ENCODE data around the gene ARHGEF17. TPM values are rescaled to one million over a fixed set of nuclear protein-coding genes. Genes with fewer than 3 reads are reported as not detected.

Gene ARHGEF17
- total RNA-seq, 4 donors from 2014 or later = 12.0 to 44.9 (median 27.1) TPM

GRCh38 chr11:73376803-73377629 lies 68.9 kb downstream of the ARHGEF17 start:
- H3K4me1 ChIP-seq = peaks cover 0 to 27% (median 12%) of the 10 kb centered on the region in 4 donors
- no peaks in the 10 kb centered on the region for H3K36me3 ChIP-seq
- intact Hi-C loops (cut with DNase I; ENCODE audit: low total_unique reads) = no loop called here
- peak; percentile 65 for DNase-seq
- peak overlapping the region; percentile 85 to 92 (median 88) for H3K27ac ChIP-seq
- 0 to 6% methylated on average over 2 to 56 of the region's 56 CpGs for WGBS, 2 donors (ENCODE audit: low coverage in 1 of 2)
- no peaks in the 10 kb centered on the region for H3K27me3 ChIP-seq
- H3K9me3 ChIP-seq = no peaks in the 10 kb centered on the region
- in situ Hi-C loops (cut with MboI; ENCODE audit: low pct_ligation_motif_present in 1 of 4, low pct_unique_long_range_greater_than_20kb in 1 of 4, low sequenced_read_pairs in 3 of 4) = no loop called here
- TF ChIP-seq CTCF (IDR thresholded peaks at IDR 0.05) (no peak), POLR2AphosphoS5 (IDR thresholded peaks at IDR 0.05) (peak in 1 of 3 donors; percentile 14), EP300 (IDR thresholded peaks at IDR 0.05; ENCODE audit: low read depth) (no peak), POLR2A (IDR thresholded peaks at IDR 0.05) (peak; percentile 48)
- peak overlapping the region; percentile 47 to 82 (median 60) for H3K4me3 ChIP-seq

- intact Hi-C loops (cut with DNase I; ENCODE audit: low total_unique reads) = no loop called here
- DNase-seq = peak; percentile 42
- Histone ChIP-seq H3K27ac (no peak overlapping the region), H3K36me3 (no peaks in the 10 kb centered on the region), H3K27me3 (no peaks in the 10 kb centered on the region), H3K9me3 (no peaks in the 10 kb centered on the region), H3K4me1 (peaks cover 7 to 46% (median 25%) of the 10 kb centered on the region in 4 donors), H3K4me3 (no peak overlapping the region)
- in situ Hi-C loops (cut with MboI; ENCODE audit: low pct_ligation_motif_present in 1 of 4, low pct_unique_long_range_greater_than_20kb in 1 of 4, low sequenced_read_pairs in 3 of 4) = no loop called here
- 73 to 78% methylated on average over 4 to 10 of the region's 10 CpGs for WGBS, 2 donors (ENCODE audit: low coverage in 1 of 2)
- TF ChIP-seq EP300 (IDR thresholded peaks at IDR 0.05; ENCODE audit: low read depth) = no peak
- TF ChIP-seq POLR2AphosphoS5 (IDR thresholded peaks at IDR 0.05) = no peak
- no peak for TF ChIP-seq POLR2A (IDR thresholded peaks at IDR 0.05)
- TF ChIP-seq CTCF (IDR thresholded peaks at IDR 0.05) = no peak
Measured at GRCh38 chr11:73379189-73379880, 71.3 kb downstream of the ARHGEF17 start.

- Histone ChIP-seq H3K4me1 (peaks cover 7 to 46% (median 30%) of the 10 kb centered on the region in 4 donors), H3K36me3 (no peaks in the 10 kb centered on the region), H3K27me3 (no peaks in the 10 kb centered on the region), H3K4me3 (no peak overlapping the region), H3K27ac (peak overlapping the region in 1 of 4 donors; percentile 1), H3K9me3 (no peaks in the 10 kb centered on the region)
- no peak for TF ChIP-seq CTCF (IDR thresholded peaks at IDR 0.05)
- no peak for TF ChIP-seq POLR2AphosphoS5 (IDR thresholded peaks at IDR 0.05)
- TF ChIP-seq POLR2A (IDR thresholded peaks at IDR 0.05) = no peak
- no peak for TF ChIP-seq EP300 (IDR thresholded peaks at IDR 0.05; ENCODE audit: low read depth)
- 70 to 75% methylated on average over 4 to 7 of the region's 7 CpGs for WGBS, 2 donors (ENCODE audit: low coverage in 1 of 2)
- intact Hi-C loops (cut with DNase I; ENCODE audit: low total_unique reads) (no loop called here), in situ Hi-C loops (cut with MboI; ENCODE audit: low pct_ligation_motif_present in 1 of 4, low pct_unique_long_range_greater_than_20kb in 1 of 4, low sequenced_read_pairs in 3 of 4) (no loop called here)
- no peak for DNase-seq
Measured at GRCh38 chr11:73380331-73380730, 72.3 kb downstream of the ARHGEF17 start.

- peaks cover 7 to 48% (median 28%) of the 10 kb centered on the region in 4 donors for H3K4me1 ChIP-seq
- in situ Hi-C loops (cut with MboI; ENCODE audit: low pct_ligation_motif_present in 1 of 4, low pct_unique_long_range_greater_than_20kb in 1 of 4, low sequenced_read_pairs in 3 of 4) = no loop called here
- 93 to 100% methylated on average over 1 to 2 of the region's 4 CpGs for WGBS, 2 donors (ENCODE audit: low coverage in 1 of 2)
Measured at GRCh38 chr11:73380897-73381410, 72.9 kb downstream of the ARHGEF17 start.

More at GRCh38 chr11:73380897-73381410, 72.9 kb downstream of the ARHGEF17 start:
- H3K27ac ChIP-seq = peak overlapping the region in 1 of 4 donors; percentile 6
- H3K27me3 ChIP-seq = no peaks in the 10 kb centered on the region
- TF ChIP-seq POLR2A (IDR thresholded peaks at IDR 0.05) (no peak), POLR2AphosphoS5 (IDR thresholded peaks at IDR 0.05) (no peak)
- intact Hi-C loops (cut with DNase I; ENCODE audit: low total_unique reads) = no loop called here
- H3K36me3 ChIP-seq = no peaks in the 10 kb centered on the region
- H3K9me3 ChIP-seq = no peaks in the 10 kb centered on the region
- DNase-seq = no peak
- H3K4me3 ChIP-seq = no peak overlapping the region

Data from transverse colon (tissue), 4 donors.